ENCODE results near the gene SFXN4. TPM values are rescaled to one million over a fixed set of nuclear protein-coding genes. Genes with fewer than 3 reads are reported as not detected.
A peak's percentile ranks its signal among the peaks of the same experiment; 100 is the strongest.

Gene SFXN4
- total and polyA plus RNA-seq, 9 of the 15 experiments (the other 6 are each of a cell fraction or from before 2014, with no cell fraction given): 40.1 to 97.8 (median 54.5) TPM

- no peak for TF ChIP-seq ZFP1 (CRISPR knock-in tag; IDR thresholded peaks at IDR 0.05)
- TF ChIP-seq MGA (IDR thresholded peaks at IDR 0.05): peak; percentile 16; the same call in 1 of the 2 replicates
- TF ChIP-seq, protein P1, sequence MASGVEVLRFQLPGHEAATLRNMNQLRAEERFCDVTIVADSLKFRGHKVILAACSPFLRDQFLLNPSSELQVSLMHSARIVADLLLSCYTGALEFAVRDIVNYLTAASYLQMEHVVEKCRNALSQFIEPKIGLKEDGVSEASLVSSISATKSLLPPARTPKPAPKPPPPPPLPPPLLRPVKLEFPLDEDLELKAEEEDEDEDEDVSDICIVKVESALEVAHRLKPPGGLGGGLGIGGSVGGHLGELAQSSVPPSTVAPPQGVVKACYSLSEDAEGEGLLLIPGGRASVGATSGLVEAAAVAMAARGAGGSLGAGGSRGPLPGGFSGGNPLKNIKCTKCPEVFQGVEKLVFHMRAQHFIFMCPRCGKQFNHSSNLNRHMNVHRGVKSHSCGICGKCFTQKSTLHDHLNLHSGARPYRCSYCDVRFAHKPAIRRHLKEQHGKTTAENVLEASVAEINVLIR (CRISPR knock-in tag; IDR thresholded peaks at IDR 0.05): no peak
- no peak for TF ChIP-seq HNRNPL (IDR thresholded peaks at IDR 0.05; ENCODE audit: low read depth, low read length)
- no peak for TF ChIP-seq NR2C1 (IDR thresholded peaks at IDR 0.05)
- TF ChIP-seq NR2C1 (tag; IDR thresholded peaks at IDR 0.05): no peak
- no peak for TF ChIP-seq ZNF140 (CRISPR knock-in tag; IDR thresholded peaks at IDR 0.05)
- no peak for TF ChIP-seq TCF15 (CRISPR knock-in tag; IDR thresholded peaks at IDR 0.05)
- no peak for TF ChIP-seq SNIP1 (IDR thresholded peaks at IDR 0.05; ENCODE audit: low read depth)
- TF ChIP-seq TAL1 (IDR thresholded peaks at IDR 0.05): no peak
- peak; percentile 34; the same call in 1 of the 2 replicates for TF ChIP-seq LCOR (CRISPR knock-in tag; IDR thresholded peaks at IDR 0.05)
- TF ChIP-seq, protein P2, sequence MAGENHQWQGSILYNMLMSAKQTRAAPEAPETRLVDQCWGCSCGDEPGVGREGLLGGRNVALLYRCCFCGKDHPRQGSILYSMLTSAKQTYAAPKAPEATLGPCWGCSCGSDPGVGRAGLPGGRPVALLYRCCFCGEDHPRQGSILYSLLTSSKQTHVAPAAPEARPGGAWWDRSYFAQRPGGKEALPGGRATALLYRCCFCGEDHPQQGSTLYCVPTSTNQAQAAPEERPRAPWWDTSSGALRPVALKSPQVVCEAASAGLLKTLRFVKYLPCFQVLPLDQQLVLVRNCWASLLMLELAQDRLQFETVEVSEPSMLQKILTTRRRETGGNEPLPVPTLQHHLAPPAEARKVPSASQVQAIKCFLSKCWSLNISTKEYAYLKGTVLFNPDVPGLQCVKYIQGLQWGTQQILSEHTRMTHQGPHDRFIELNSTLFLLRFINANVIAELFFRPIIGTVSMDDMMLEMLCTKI (IDR thresholded peaks at IDR 0.05; ENCODE audit: partially characterized antibody): no peak
Observed at GRCh38 chr10:119178372-119179119, 13.0 kb upstream of the SFXN4 start, which contains the start of gene PRDX3 (continued).
